Left renal pelvis (tissue), 4 donors: ENCODE measurements around the gene BACH1. TPM values are rescaled to one million over a fixed set of nuclear protein-coding genes. Genes with fewer than 3 reads are reported as not detected.

Experiments
- DNase-seq, 4 donors: peaks; one replicate each; pipeline ENCODE4 v3.0.0-alpha.2; 2013; ENCODE audit warnings: low read depth in 4 of 4, low spot score in 3 of 4
- polyA plus RNA-seq, 4 donors: library from polyadenylated mRNA; unstranded; fragments of 120-200 nt; gene quantifications; one replicate each; pipeline ENCODE4 v1.2.1, GENCODE V29; 2013; ENCODE audit not compliant: insufficient read length in 4 of 4

The BACH1 gene
- polyA plus RNA-seq, 4 donors, result 35.5 to 54.5 (median 45.8) TPM

DNA sequence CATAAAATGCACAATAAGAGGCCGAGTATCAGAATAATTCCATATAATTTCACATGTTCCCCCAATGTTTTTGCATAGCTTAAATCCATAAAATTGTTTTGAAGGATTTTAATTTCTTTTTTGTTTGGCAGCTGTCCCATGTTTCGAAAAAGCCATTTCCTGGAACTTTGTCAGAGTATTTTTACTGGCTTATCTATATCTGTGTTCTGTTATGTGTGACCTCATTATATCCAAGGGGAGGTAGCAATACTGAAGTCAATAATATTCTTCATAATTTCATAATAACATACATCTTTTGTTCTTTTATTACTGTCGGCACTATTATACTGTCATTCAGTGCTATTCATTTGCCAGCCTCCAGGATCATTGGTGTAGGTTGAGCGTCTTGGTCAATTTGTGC lies 9.4 kb upstream of the BACH1 start:
- DNase-seq, result no peak

- no peak for DNase-seq
Observed at GRCh38 chr21:29290240-29290639, 8.5 kb upstream of the BACH1 start.

GRCh38 chr21:29293495-29293894 lies 5.2 kb upstream of the BACH1 start:
- DNase-seq, result no peak

GRCh38 chr21:29295066-29295650 lies 3.6 kb upstream of the BACH1 start:
- DNase-seq, result no peak

GRCh38 chr21:29296446-29296845 lies 2.3 kb upstream of the BACH1 start:
- DNase-seq, result no peak

DNA sequence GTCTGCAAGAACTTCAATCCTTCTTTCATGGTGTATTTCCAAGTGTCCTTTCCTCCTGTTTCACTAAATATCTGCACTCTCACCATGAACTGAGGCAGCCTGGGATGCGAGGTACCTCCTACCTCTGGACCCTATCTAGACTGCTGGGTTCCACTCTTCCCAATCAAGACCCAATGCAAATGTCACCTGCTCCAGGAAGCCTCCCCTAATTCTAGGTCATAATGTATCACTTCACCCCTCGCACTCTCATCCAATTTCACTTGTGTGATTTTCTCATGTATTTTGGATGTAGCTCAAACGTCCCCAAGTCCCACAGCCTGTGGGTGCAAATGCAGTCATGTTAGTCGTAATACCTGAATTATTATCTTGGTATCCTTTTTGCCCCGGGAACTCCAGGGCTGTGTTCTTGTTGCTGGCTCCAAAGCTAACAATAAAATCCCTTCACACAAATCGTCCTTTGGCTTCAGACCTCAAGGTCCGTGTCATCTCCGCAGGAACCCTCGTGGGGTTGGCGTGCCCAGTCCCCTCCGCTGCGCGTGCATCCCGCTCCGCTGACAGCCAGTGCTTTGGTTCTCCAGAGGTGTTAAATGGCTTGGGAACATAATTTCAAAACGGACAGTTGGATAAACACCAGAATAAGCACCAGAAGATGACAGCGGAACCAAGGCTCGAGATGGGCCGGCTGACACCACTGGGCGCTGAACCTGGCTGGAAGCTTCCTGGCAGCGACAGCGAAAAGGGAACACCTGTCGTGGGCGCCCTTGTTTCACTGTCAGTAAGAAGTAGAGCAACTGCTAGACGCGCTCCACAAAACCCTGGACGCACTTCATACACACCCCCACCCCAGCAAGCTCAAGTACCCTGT lies 1.0 kb upstream of the BACH1 start:
- no peak for DNase-seq

- peak in 3 of 4 donors; percentile 25 to 53 (median 42) for DNase-seq
Observed at GRCh38 chr21:29299046-29299915, 559 bp downstream of the BACH1 start.

DNA sequence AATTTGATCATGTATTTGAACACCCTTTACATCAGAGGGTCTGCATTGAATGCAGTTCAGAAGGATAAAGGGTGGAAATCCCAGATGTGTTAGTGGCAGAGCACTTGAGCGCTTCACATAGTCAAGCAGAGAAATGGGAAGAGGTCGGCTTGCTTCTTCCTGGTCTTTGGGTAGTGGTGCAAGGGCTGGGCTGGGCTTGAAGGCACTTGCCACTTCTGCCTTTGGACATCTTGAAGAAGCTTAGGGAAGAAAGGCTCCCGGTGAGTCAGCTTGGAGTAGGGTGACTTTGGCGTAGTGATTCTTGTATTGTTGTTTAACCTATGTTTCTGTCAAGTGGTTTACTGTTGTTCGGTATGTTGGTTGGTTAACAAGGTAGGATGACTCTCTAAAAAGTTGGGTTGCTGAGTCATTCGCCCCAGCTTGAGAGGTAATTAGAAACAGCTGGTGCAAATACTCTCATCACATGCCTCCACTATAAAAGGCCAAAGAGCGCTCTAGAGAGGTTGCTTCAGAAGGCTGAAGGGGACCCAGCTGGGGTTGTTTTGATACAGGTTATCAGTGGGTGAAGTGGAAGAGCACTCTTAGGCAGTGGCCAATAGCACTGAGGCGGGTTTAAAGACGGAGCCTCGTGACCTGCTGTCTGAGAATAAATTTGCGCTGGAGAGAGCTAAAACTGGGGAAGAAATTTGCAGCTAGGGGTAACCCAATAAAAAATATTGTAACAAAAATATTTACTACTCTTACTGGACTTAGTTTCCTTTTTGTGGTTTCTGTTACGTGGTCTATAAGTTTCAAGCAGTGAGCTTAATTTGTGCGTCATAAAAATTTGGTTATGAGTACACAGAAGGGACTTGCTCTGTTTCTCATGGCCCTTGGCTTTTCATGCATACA lies 1.4 kb downstream of the BACH1 start:
- DNase-seq, result peak in 2 of 4 donors; percentile 29 to 36

DNA sequence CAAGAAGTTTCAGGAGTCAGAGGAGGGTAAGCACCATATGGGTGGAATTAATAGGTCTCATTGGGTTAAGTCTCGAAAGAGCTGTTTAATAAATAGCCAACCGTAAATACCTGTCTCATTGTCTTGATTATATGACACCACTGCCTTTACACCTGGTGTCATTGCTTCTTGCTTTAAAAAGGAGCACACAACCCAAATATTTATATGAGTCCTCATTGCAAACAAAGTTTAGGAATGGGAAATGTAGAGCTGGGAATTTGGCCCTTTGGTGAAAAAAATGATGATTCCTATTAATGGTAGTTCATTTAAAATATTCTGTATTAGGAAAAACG lies 2.1 kb downstream of the BACH1 start:
- DNase-seq, result no peak

DNA sequence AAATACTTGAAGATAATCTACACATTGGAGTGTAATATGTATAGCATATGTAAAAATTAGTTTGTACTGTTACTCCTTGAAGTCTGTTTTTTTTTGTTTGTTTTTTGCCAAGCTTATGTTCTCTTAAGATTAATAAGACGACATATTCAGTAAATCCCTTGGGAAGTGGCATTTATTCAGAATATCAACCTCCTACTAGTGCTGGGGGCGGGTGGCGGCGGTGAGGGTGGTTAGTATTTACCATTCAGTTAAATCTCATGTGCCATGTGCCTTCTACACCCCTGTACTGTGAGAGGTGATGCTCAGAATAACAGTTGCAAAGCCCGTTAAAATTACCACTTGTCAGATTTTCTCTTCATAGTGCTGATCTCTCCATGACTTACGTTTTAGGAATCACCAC lies 3.0 kb downstream of the BACH1 start:
- no peak for DNase-seq

- DNase-seq, result no peak
Observed at GRCh38 chr21:29302359-29302875, 3.7 kb downstream of the BACH1 start.

- DNase-seq, result no peak
Observed at GRCh38 chr21:29303288-29303687, 4.6 kb downstream of the BACH1 start.

- no peak for DNase-seq
Observed at GRCh38 chr21:29304597-29304996, 5.9 kb downstream of the BACH1 start.

DNA sequence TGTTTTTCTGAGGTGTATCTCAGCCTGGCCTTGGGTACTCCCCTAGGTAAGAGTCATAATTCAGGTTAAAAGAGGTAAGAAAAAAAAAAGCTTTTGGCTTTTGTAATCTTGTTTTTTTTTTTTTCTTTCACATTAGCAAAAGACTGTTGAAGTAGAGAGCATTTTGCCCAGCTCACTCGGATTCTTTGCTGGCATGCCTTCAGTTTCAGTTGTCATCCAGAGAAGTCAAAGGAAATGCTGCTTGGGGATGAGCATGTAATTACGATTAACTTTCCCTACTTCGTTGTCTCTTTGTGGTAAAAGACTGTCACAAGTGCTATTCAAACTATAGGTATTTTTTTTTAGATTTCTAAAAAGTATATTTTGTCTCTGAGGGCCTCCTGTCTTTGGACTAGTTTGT lies 6.3 kb downstream of the BACH1 start:
- no peak for DNase-seq

DNA sequence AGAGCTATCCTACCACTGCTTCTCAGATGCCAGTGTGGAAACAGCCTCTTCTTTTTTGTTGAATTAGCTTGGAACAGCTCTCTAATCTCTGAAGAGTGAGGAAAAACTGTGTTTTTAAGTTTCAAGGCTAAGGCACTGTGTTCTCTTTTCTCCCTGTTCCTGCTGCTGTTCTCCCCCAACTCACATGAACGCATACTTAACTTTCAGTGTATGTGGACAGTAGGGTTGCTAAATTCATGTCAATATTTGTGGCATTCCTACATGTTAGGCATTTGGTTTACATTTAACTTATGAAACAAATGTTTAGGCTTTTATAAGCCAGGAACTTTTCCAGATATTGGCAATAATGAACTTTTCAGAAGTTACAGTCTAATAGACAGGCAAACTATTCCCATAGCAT lies 6.8 kb downstream of the BACH1 start:
- no peak for DNase-seq

GRCh38 chr21:29306920-29307319 lies 8.2 kb downstream of the BACH1 start:
- no peak for DNase-seq

- no peak for DNase-seq
Observed at GRCh38 chr21:29307718-29308455, 9.2 kb downstream of the BACH1 start.

DNA sequence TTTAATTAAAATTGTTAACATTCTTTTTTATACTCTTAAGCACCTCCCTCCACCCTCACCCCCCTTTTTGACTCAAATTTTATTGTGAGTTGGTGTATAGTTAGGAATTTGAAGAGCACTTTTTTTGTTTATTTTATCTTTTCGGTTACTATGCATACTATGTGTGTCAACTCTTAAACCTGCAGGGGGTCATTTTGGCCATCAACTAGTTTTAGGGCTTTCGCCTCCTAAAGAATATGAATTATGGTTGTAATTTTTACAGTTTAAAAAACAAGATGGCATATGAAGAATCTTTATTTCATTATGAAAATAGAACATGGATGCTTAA lies 9.7 kb downstream of the BACH1 start:
- no peak for DNase-seq

DNA sequence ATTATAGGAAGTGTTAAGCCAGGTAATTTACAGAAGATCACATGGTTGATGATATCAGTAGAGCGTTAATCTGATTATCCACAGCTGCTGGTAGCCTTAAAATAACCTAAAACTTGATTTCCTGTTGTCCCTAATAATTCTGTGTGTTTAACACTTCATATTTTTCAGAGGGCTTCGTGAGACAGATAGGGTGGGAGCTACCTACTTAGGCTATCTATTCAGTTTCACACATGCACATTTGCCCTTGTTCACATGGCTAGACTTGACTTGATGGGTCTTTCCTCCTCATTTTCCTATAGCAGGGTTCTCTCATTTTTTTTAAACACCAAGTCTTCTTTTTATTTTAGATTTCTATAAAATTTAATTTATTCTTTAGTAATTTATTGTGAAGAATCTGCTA lies 11.0 kb downstream of the BACH1 start:
- no peak for DNase-seq

DNA sequence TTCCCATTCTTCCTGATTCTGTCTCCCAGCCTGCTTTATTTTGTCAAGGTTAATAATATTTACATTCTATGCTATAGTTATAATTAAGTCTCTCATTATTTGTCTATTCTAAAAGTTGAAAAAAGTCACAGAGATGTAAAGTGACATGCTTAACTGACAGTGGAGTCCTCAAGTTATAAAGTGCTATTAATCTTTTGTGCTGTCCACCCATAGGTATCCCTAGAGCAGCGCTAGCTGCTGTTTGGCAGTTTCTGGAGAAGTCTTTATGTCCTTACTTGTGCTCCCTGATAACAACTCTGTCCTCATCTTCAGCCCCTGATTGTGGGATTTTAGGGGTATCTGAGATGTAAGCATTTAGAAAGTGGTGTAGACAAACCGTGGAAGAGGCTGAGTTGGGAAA lies 13.1 kb downstream of the BACH1 start:
- no peak for DNase-seq
